DND-41 (cell line): Measurements from ENCODE around the gene CRHR2.
A peak's percentile ranks its signal among the peaks of the same experiment; 100 is the strongest.

ENCODE experiments used
- ATAC-seq: fragments of 200-7000 bp; cut with Tn5 transposase; 3 replicates; pipeline ENCODE4 v1.9.1; 2021; ENCODE audit warnings: low read depth; ENCODE audit not compliant: insufficient read depth
- DNase-seq: peaks from one replicate; pipeline ENCODE4 v3.0.0-alpha.2; 2020
- H2AFZ ChIP-seq: 2 replicates; pipeline ENCODE4 v1.6.0; 2012; ENCODE audit warnings: low read depth, low read length
- H3K27ac ChIP-seq: 2 replicates; pipeline ENCODE4 v1.5.1; 2012; ENCODE audit warnings: low read length, inconsistent platforms
- H3K27me3 ChIP-seq: fragments of 200-600 bp; sonication (generic); 2 replicates; pipeline ENCODE4 v1.6.0; 2012; ENCODE audit warnings: low read length, mild to moderate bottlenecking, inconsistent platforms; ENCODE audit not compliant: insufficient read depth, poor library complexity
- H3K36me3 ChIP-seq: 2 replicates; pipeline ENCODE4 v1.5.1; 2012; ENCODE audit warnings: low read length, inconsistent platforms; ENCODE audit not compliant: insufficient read depth
- H3K4me1 ChIP-seq: 2 replicates; pipeline ENCODE4 v1.5.1; 2012; ENCODE audit warnings: mild to moderate bottlenecking, low read length; ENCODE audit not compliant: insufficient read depth
- H3K4me2 ChIP-seq: 2 replicates; pipeline ENCODE4 v1.6.0; 2012; ENCODE audit warnings: mild to moderate bottlenecking, moderate library complexity, low read length, inconsistent platforms; ENCODE audit not compliant: insufficient read depth
- H3K4me3 ChIP-seq, 2 experiments: fragments of 200-600 bp in 1 of 2; shearing (Covaris generic) in 1 of 2; 2 replicates each; pipeline ENCODE4 v1.5.1; 2012 to 2016; ENCODE audit warnings: inconsistent platforms in 2 of 2, low read length in 2 of 2, mild to moderate bottlenecking in 2 of 2, low read depth in 1 of 2, moderate library complexity in 1 of 2
- H3K79me2 ChIP-seq: 2 replicates; pipeline ENCODE4 v1.6.0; 2012; ENCODE audit warnings: low read length, inconsistent platforms; ENCODE audit not compliant: insufficient read depth
- H3K9ac ChIP-seq: 2 replicates; pipeline ENCODE4 v1.6.0; 2012; ENCODE audit warnings: low read depth, mild to moderate bottlenecking, inconsistent platforms, low read length, moderate library complexity
- H3K9me3 ChIP-seq: 2 replicates; pipeline ENCODE4 v1.5.1; 2012; ENCODE audit warnings: low read length, moderate library complexity, mild to moderate bottlenecking, inconsistent platforms; ENCODE audit not compliant: insufficient read depth, severe bottlenecking
- H4K20me1 ChIP-seq: 2 replicates; pipeline ENCODE4 v1.6.0; 2012; ENCODE audit warnings: low read length; ENCODE audit not compliant: insufficient read depth
- EZH2 ChIP-seq: IDR thresholded peaks from 3 replicates; pipeline ENCODE4 v1.6.1; 2012; ENCODE audit warnings: borderline replicate concordance, low read depth, mild to moderate bottlenecking, moderate library complexity, low read length, inconsistent platforms; ENCODE audit not compliant: severe bottlenecking
- TF ChIP-seq, protein P1 (sequence below): IDR thresholded peaks from 2 replicates; pipeline ENCODE4 v1.5.1; 2012; ENCODE audit warnings: borderline replicate concordance, low read length, moderate library complexity, mild to moderate bottlenecking; ENCODE audit not compliant: poor library complexity, severe bottlenecking; ENCODE audit errors: extremely low read depth

Gene CRHR2

DNA sequence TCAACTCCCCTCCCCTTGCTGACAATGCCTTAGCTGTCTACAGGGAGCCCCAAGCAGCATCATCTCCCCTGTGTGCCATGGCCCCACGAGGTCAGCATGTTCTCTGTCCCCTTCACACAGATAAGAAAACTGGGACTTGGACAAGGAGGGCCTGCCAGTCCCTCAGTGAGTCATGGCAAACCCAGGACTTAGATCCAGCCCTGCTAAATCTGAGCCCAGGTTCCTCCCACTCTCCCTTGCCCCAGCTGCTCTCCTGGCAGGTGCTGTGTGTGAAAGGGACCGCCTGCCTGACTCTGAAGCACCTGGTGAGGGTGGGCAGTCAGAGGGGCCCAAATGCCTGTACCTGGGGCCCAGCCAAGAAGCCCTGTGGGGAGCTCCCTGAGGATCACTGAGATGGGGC, 7.4 kb downstream of the CRHR2 start:
- TF ChIP-seq, protein P1, sequence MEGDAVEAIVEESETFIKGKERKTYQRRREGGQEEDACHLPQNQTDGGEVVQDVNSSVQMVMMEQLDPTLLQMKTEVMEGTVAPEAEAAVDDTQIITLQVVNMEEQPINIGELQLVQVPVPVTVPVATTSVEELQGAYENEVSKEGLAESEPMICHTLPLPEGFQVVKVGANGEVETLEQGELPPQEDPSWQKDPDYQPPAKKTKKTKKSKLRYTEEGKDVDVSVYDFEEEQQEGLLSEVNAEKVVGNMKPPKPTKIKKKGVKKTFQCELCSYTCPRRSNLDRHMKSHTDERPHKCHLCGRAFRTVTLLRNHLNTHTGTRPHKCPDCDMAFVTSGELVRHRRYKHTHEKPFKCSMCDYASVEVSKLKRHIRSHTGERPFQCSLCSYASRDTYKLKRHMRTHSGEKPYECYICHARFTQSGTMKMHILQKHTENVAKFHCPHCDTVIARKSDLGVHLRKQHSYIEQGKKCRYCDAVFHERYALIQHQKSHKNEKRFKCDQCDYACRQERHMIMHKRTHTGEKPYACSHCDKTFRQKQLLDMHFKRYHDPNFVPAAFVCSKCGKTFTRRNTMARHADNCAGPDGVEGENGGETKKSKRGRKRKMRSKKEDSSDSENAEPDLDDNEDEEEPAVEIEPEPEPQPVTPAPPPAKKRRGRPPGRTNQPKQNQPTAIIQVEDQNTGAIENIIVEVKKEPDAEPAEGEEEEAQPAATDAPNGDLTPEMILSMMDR = no peak
- Histone ChIP-seq H3K27ac (no peak overlapping the region), H3K4me3 (no peak overlapping the region), H4K20me1 (peaks cover 13% of the 10 kb centered on the region), H3K4me1 (no peaks in the 10 kb centered on the region), H3K9ac (no peak overlapping the region), H3K9me3 (no peaks in the 10 kb centered on the region), H3K79me2 (no peaks in the 10 kb centered on the region), H2AFZ (no peak overlapping the region), H3K4me2 (no peak overlapping the region), H3K27me3 (peaks cover 17% of the 10 kb centered on the region), H3K36me3 (no peaks in the 10 kb centered on the region)
- no peak for ATAC-seq
- no peak for DNase-seq

DNA sequence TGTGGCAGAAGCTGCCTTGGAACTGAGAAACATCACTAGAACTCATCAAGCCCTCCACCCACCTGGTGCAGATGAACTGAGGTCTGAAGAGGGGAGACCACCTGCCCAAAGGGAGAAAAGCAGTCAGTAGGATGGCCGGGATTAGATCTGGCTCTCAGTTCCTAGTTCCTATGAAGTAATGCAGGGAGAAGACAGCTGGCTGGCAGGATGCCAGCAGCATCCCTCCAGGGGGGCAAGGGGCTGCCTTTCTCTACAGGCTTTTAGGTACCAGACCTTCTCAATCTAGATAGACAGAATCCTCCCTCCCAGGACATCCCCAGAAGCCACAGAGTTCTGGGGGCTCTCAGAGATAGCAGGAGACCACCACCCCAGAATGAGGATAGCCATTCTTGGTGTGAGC, 7.8 kb downstream of the CRHR2 start:
- H4K20me1 ChIP-seq = peaks cover 13% of the 10 kb centered on the region
- H3K4me3 ChIP-seq = no peak overlapping the region
- ATAC-seq (no peak), DNase-seq (no peak)
- H3K4me2 ChIP-seq = no peak overlapping the region
- peaks cover 14% of the 10 kb centered on the region for H3K27me3 ChIP-seq
- H3K27ac ChIP-seq = no peak overlapping the region
- no peak for TF ChIP-seq EZH2
- TF ChIP-seq, protein P1 = no peak
- H3K4me1 ChIP-seq = no peaks in the 10 kb centered on the region
- no peaks in the 10 kb centered on the region for H3K36me3 ChIP-seq
- no peaks in the 10 kb centered on the region for H3K79me2 ChIP-seq
- no peak overlapping the region for H2AFZ ChIP-seq
- no peak overlapping the region for H3K9ac ChIP-seq
- no peaks in the 10 kb centered on the region for H3K9me3 ChIP-seq

DNA sequence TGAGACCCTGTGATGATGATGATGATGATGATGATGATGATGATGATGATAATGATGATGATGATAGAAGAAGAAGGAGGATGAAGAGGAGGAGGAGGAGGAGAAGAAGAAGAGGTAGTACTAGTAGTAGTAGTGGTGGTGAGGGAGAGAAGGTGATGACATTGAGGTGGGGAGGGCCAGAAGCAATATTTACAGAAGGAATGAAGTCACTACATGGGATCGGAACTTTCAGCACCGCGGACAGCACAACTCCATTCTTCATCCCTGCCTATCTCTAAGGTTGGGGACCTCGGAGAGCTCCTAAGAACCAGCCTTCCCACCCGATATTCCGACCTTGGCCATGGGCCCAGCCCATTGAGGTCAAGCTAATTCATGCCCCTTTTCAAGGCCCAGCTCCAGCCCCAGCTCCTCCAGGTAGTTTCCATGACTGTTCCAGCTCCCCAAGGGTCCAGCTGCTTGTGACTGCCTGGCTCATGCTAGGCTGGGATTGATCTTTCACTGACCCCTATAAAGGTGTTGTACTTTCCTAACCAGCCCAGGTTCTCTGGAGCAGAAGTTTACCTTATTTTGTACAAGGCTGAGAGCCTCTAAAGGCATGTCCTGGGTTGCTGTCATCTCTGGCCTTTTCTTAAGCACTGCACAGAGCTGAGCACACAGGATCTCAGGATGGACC, 10.3 kb downstream of the CRHR2 start:
- peak; percentile 73 for DNase-seq
- Histone ChIP-seq H3K27ac (no peak overlapping the region), H4K20me1 (peaks cover 13% of the 10 kb centered on the region), H3K9me3 (no peaks in the 10 kb centered on the region), H3K27me3 (peaks cover 8% of the 10 kb centered on the region), H2AFZ (no peak overlapping the region), H3K79me2 (no peaks in the 10 kb centered on the region), H3K4me3 (no peak overlapping the region), H3K4me2 (no peak overlapping the region), H3K4me1 (no peaks in the 10 kb centered on the region), H3K9ac (no peak overlapping the region), H3K36me3 (no peaks in the 10 kb centered on the region)
- peak; percentile 90 for ATAC-seq
- TF ChIP-seq, protein P1 = no peak
- no peak for TF ChIP-seq EZH2
